GM18526 (cell line): Measurements from ENCODE around the gene SVBP.

Experiments
- POLR2A ChIP-seq: IDR thresholded peaks from 3 replicates; pipeline ENCODE4 v1.6.1; 2011; ENCODE audit not compliant: insufficient read length; ENCODE audit errors: extremely low read depth

Gene SVBP

DNA sequence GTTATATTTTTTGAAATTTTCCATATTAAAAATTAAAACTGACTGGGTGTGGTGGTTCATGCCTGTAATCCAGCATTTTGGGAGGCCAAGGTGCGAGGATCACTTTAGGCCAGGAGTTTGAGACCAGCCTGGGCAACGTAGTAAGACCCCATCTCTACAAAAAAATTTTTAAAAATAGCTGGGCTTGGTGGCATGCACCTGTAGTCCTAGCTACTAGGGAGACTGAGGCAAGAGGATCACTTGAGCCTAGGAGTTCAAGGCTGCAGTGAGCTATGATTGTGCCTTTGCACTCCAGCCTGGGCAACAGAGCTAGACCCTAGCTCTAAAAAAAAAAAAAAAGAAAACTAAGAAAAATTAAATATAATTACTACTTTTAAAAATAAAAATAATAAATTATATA is 4.5 kb upstream of the SVBP start:
- TF ChIP-seq POLR2A: no peak

DNA sequence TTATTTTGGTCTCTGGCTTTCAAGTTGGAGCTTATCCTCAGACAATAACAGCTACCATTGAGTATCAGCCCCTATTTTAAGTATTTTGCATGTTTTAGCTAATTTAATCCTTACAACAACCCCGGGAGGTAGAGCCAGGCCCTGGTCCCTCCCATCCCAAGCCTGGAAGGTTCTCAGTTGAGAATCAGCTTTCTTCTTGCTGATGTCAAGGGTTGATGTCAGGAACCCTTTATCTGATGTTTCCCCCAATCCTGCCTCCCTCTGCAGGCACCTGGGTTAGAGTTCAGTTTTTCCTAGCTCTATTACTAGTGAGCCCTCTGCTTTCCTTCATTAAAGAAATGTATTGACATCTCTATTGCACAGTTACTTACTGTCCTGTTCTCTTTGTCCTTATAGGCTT is 3.6 kb upstream of the SVBP start:
- TF ChIP-seq POLR2A: no peak

- TF ChIP-seq POLR2A: no peak
Observed at GRCh38 chr1:42817976-42818375, 779 bp upstream of the SVBP start.

DNA sequence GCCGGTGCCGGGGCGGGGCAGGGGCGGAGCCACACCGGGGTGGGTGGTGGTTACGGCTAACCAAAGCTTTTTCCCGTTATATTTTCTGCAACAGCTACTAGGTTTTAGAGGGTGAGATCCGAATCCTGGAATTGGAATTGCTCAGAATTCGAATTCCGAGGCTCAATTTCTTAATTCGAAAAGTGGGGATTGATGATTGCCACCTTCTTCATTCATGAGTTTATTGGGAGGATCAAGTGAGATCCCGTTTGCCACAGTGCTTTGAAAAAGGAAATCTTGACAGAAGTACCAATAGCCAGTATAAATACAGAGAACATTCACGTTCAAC is 207 bp upstream of the SVBP start:
- TF ChIP-seq POLR2A: no peak

GRCh38 chr1:42815941-42816584 is 1.1 kb downstream of the SVBP start:
- no peak for TF ChIP-seq POLR2A

GRCh38 chr1:42807056-42807668 is 10.0 kb downstream of the SVBP start:
- no peak for TF ChIP-seq POLR2A

DNA sequence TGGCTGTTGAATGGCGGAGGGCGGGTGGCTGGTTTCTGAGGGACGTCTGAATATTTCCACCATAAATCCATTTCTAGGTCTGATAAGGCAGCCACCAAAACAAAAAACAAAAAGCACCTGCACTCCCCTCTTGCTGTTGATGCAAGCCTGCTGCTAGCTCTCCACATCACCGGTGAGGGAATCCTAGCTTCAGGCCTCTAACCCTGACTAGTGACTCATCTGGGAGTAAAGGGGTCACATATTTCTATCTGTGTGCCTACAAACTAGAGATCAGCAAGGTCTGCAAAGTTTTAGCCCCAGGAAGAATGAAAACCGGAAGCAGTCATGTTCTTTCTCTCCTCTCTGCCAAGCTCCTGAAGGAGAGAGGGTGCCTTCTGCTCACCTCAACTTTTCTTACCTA is 10.6 kb downstream of the SVBP start:
- no peak for TF ChIP-seq POLR2A

DNA sequence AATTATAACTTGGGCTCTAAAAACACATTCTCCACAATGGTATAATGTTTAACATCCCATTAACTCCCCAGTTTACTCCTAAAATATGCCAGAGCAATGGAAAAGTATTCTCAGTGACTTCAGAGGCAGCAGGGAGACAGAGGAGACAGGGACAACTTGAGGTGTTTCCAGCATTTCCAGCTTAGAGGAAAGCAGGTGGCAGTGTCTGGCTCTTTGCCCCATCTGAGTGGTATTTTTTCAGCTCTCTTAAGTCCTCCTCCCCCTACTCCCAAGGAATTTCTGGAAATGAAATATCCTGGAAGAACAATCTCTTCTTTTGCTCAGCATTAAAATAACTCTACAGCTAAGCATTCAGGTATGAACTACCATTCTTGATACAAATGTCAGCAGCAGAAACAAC is 11.0 kb downstream of the SVBP start:
- no peak for TF ChIP-seq POLR2A

GRCh38 chr1:42801832-42802473 is 15.2 kb downstream of the SVBP start:
- no peak for TF ChIP-seq POLR2A

- no peak for TF ChIP-seq POLR2A
Observed at GRCh38 chr1:42797979-42798378, 19.2 kb downstream of the SVBP start.

GRCh38 chr1:42797414-42797813 is 19.8 kb downstream of the SVBP start:
- no peak for TF ChIP-seq POLR2A

- TF ChIP-seq POLR2A: no peak
Observed at GRCh38 chr1:42793824-42794223, 23.4 kb downstream of the SVBP start.

DNA sequence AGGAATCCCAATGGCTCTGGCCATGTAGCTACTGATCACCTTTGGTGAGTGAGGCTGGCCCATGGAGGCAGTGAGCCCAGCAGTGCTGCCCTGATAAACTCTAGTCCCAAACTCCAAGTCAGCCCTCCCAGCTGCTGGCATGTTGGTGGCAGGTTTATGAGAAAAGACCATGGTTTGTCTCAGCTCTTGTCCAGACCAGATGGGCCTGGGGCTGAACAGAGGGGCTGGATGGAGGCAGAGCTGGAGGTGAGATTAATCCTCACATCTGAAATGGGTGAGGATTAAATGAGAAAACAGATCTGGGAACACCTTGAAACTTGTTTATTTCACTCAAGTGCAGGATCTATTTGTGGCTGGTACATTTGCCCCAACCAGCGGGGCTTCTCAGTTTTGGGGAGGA is 29.2 kb downstream of the SVBP start:
- TF ChIP-seq POLR2A: no peak

DNA sequence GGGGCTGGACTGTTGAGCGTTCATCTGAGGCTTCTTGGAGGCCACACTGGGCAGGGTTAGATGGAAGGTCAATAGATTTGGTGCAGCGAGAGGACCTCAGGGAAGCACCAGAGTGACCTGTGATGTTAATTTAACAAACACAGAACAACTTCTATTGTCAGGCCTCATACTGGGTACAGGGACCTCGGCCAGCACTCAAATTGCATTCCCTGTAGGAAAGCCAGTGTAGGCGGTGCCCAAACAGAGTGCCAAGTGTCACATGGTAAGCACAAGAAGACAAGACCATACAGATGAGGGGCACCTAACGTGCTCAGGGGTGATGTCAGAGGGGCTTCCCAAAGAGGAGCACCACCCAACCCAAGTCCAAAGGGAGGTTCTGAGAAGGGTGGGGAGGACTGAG is 31.1 kb downstream of the SVBP start:
- no peak for TF ChIP-seq POLR2A

GRCh38 chr1:42784946-42785693 is 32.1 kb downstream of the SVBP start, which contains the start of gene TMEM269:
TSS of gene TMEM269 (plus strand) at chr1:42784991. CDS start at chr1:42789894, 4,903 bp downstream.
- TF ChIP-seq POLR2A: no peak

DNA sequence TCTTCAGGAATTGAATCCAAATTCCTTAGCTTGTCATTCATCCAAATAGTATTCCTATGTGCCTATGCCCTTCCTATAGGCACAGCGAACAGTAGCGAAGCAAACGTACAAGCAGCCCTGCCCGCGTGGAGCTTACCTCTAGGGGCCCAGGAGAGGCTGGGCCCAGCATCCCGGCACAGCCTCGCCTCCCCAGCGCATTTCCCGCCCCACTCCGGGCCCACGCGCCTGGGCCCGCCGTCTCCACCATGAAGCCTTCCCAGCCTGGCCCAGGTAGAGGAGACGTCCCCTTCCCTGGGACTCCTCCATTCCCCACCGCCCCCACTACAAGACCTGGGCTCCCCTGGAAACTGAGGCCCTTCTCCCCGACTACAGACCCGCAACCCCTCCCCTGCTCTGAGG is 32.7 kb downstream of the SVBP start:
- TF ChIP-seq POLR2A: no peak
